HepG2 (cell line): ENCODE measurements around the gene SCFD1. TPM values are rescaled to one million over a fixed set of nuclear protein-coding genes. Genes with fewer than 3 reads are reported as not detected.
A peak's percentile ranks its signal among the peaks of the same experiment; 100 is the strongest.

Experiments
- ATAC-seq: fragments of 200-7000 bp; cut with Tn5 transposase; 3 replicates; pipeline ENCODE4 v1.9.1; 2020; ENCODE audit warnings: mild to moderate bottlenecking, moderate library complexity
- BruUV-seq: library from RNA; stranded (reverse); fragments of 400-500 nt; replicated peaks from 2 replicates; lab custom pipeline; 2021; lab: Mats Ljungman, UMichigan
- CTCF ChIA-PET: fragments of 300-600 bp; formaldehyde crosslinking; extraction: SDS; loops from one replicate; lab custom pipeline; 2021; ENCODE audit warnings: low total read pairs, inconsistent platforms, low intra/inter-chr PET ratio; lab: Yijun Ruan, JAX
- POLR2A ChIA-PET: fragments of 350-600 bp; sonication (Branson Sonifier 250); formaldehyde crosslinking; loops from one replicate; lab custom pipeline; 2020; ENCODE audit warnings: antibody characterized with exemption, inconsistent platforms; lab: Yijun Ruan, JAX
- DNase-seq: peaks from one replicate; pipeline ENCODE4 v3.0.0-alpha.2; 2015; ENCODE audit warnings: low spot score
- FAIRE-seq: peaks from 3 replicates; lab custom pipeline; 2011; peaks lifted over from hg19 to GRCh38; lab: Jason Lieb, UNC
- H2AFZ ChIP-seq: one replicate; pipeline ENCODE4 v1.6.1; 2011; ENCODE audit warnings: low read length, inconsistent platforms
- H3K27ac ChIP-seq: fragments of 300-600 bp; 3 replicates; pipeline ENCODE4 v1.8.0; 2011; ENCODE audit warnings: mixed run types, mild to moderate bottlenecking, mixed read lengths, low read length, inconsistent platforms; ENCODE audit not compliant: insufficient read depth; ENCODE audit errors: extremely low read length
- H3K27me3 ChIP-seq, 2 experiments: fragments of 200-600 bp in 1 of 2; 2 replicates in 1 of 2; 3 replicates in 1 of 2; pipeline versions ENCODE4 v1.6.0 to v1.8.0; 2011; ENCODE audit warnings: low read length in 2 of 2, mild to moderate bottlenecking in 2 of 2, moderate library complexity in 2 of 2, inconsistent platforms in 1 of 2; ENCODE audit not compliant: insufficient read depth in 2 of 2, control insufficient read depth in 1 of 2
- H3K36me3 ChIP-seq, 2 experiments: fragments of 200-600 bp in 1 of 2; replicated peaks in 1 of 2; 2 replicates in 1 of 2; 3 replicates in 1 of 2; pipeline versions ENCODE4 v1.5.1 to v1.8.0; 2011; ENCODE audit warnings: low read length in 2 of 2, inconsistent platforms in 1 of 2; ENCODE audit not compliant: insufficient read depth in 2 of 2, control insufficient read depth in 1 of 2
- H3K4me1 ChIP-seq: 2 replicates; pipeline ENCODE4 v1.5.1; 2012; ENCODE audit warnings: low read length, inconsistent platforms; ENCODE audit not compliant: insufficient read depth
- H3K4me2 ChIP-seq: 2 replicates; pipeline ENCODE4 v1.6.0; 2011; ENCODE audit warnings: low read depth, low read length, inconsistent platforms
- H3K4me3 ChIP-seq, 3 experiments: fragments of 200-600 bp in 1 of 3; sonication (generic), shearing (Covaris generic) in 1 of 3; replicated peaks in 1 of 3; 2 replicates each; pipeline ENCODE4 v1.5.1; 2011 to 2016; ENCODE audit warnings: low read length in 3 of 3, inconsistent platforms in 2 of 3, low read depth in 2 of 3, mild to moderate bottlenecking in 2 of 3, control low read depth in 1 of 3, mixed read lengths in 1 of 3; ENCODE audit not compliant: insufficient read depth in 1 of 3
- H3K79me2 ChIP-seq: one replicate; pipeline ENCODE4 v1.6.1; 2011; ENCODE audit warnings: low read length, inconsistent platforms; ENCODE audit not compliant: insufficient read depth
- H3K9ac ChIP-seq: 2 replicates; pipeline ENCODE4 v1.6.0; 2011; ENCODE audit warnings: mild to moderate bottlenecking, low read depth, low read length, inconsistent platforms; ENCODE audit not compliant: insufficient read depth
- H3K9me3 ChIP-seq: 2 replicates; pipeline ENCODE4 v1.5.1; 2012; ENCODE audit warnings: mild to moderate bottlenecking, low read length
- H4K20me1 ChIP-seq: 2 replicates; pipeline ENCODE4 v1.6.0; 2011; ENCODE audit warnings: inconsistent platforms, mild to moderate bottlenecking, low read length, moderate library complexity; ENCODE audit not compliant: insufficient read depth
- ARID2 ChIP-seq: sonication (generic); formaldehyde crosslinking; IDR thresholded peaks from 2 replicates; pipeline ENCODE4 v1.8.1; 2022; ENCODE audit warnings: mild to moderate bottlenecking, missing genetic modification reagents, borderline replicate concordance
- GPN1 ChIP-seq: sonication (generic); formaldehyde crosslinking; IDR thresholded peaks from 2 replicates; pipeline ENCODE4 v1.5.1; 2020; ENCODE audit warnings: missing genetic modification reagents, borderline replicate concordance
- MTF2 ChIP-seq: sonication (generic); formaldehyde crosslinking; IDR thresholded peaks from 2 replicates; pipeline ENCODE4 v1.5.0; 2020; ENCODE audit warnings: missing genetic modification reagents, borderline replicate concordance
- POLR2AphosphoS5 ChIP-seq: IDR thresholded peaks from 2 replicates; pipeline ENCODE4 v1.6.1; 2012; ENCODE audit warnings: low read depth, low read length
- RBM22 ChIP-seq: fragments of 200-400 bp; formaldehyde crosslinking; optimal IDR thresholded peaks from 2 replicates; pipeline ENCODE3; 2017; ENCODE audit warnings: mild to moderate bottlenecking, low read length, moderate library complexity
- ZNF564 ChIP-seq: sonication (generic); formaldehyde crosslinking; IDR thresholded peaks from 2 replicates; pipeline ENCODE4 v1.8.1; 2023; ENCODE audit warnings: mild to moderate bottlenecking, missing genetic modification reagents
- ZNF629 ChIP-seq: sonication (generic); formaldehyde crosslinking; conservative IDR thresholded peaks from 2 replicates; pipeline ENCODE4 v1.5.0; 2020; ENCODE audit warnings: missing genetic modification reagents
- ZNF816 ChIP-seq: sonication (generic); formaldehyde crosslinking; IDR thresholded peaks from 2 replicates; pipeline ENCODE4 v1.8.0; 2022; ENCODE audit warnings: missing genetic modification reagents, mild to moderate bottlenecking, borderline replicate concordance
- WGBS: methylation state at CpG from one replicate; pipeline ENCODE4 v1.1.6; 2017; ENCODE audit warnings: low lambda C conversion rate; 5-methylcytosine and 5-hydroxymethylcytosine counted together
- in situ Hi-C: cut with HindIII; loops from 2 replicates; pipeline ENCODE4 v1.10.0; 2017; ENCODE audit warnings: low pct_unique_long_range_greater_than_20kb; ENCODE audit not compliant: extremely low pct_ligation_motif_present
- intact Hi-C: fragments of 100-400 bp; cut with micrococcal nuclease; formaldehyde crosslinking; loops from one replicate; pipeline ENCODE4 v1.10.0; 2022; ENCODE audit not compliant: unreplicated experiment
- polyA plus RNA-seq, 8 experiments: library from polyadenylated mRNA; depleted of rRNA in 3 of 8; stranded (reverse) in 7 of 8; unstranded in 1 of 8; fragments of >200 nt; fragmentation: Illumina TruSeq in 4 of 8; extraction: Trizol in 4 of 8; gene quantifications; 2 replicates each; pipeline versions ENCODE4 v1.2.1 to v1.2.3, GENCODE V29; 2011 to 2016; ENCODE audit warnings: low read depth in 4 of 8, missing spikeins in 1 of 8, mixed read lengths in 1 of 8; ENCODE audit not compliant: insufficient read depth in 1 of 8
- total RNA-seq, 5 experiments: library from RNA; depleted of rRNA; stranded (reverse); fragments of >200 nt; fragmentation: Illumina TruSeq; extraction: Trizol; gene quantifications; 2 replicates each; pipeline ENCODE4 v1.2.3, GENCODE V29; 2016; ENCODE audit warnings: low read depth in 1 of 5
- TF ChIP-seq, protein P1 (sequence below): IDR thresholded peaks from 2 replicates; pipeline ENCODE4 v1.6.1; 2016; ENCODE audit warnings: missing compliant biosample characterization, missing genetic modification reagents, borderline replicate concordance
- TF ChIP-seq, protein P2 (sequence below), 2 experiments: fragments of 450-650 bp in 1 of 2; sonication (generic) in 1 of 2; formaldehyde crosslinking; IDR thresholded peaks; 2 replicates each; pipeline versions ENCODE4 v1.5.0 to v1.8.0; 2020 to 2022; ENCODE audit warnings: mild to moderate bottlenecking in 1 of 2, missing genetic modification reagents in 1 of 2
- TF ChIP-seq, protein P3 (sequence below): sonication (generic); formaldehyde crosslinking; IDR thresholded peaks from 2 replicates; pipeline ENCODE4 v1.8.1; 2023; ENCODE audit warnings: missing genetic modification reagents, mild to moderate bottlenecking, borderline replicate concordance

Gene SCFD1
- total and polyA plus RNA-seq, 2 of the 13 experiments (the other 11 are each of a cell fraction or from before 2014, with no cell fraction given) = 235 to 256 TPM

DNA sequence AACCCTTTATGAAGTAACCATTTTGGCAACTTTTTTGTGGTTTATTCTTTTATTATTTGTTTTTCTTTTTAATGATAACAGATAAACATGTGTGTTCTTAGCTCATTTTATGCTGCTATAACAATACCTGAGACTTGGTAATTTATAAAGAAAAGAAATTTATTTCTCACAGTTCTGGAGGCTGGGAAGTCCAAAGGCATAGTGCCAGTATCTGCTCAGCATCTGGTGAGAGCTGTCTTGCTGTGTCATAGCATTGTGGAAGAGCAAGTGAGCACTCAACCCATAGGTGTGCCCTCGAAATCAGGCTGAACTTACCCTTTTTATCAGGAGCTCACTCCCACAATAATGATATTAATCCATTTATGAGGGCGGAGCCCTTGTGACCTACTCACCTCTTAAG is 8.0 kb upstream of the SCFD1 start:
- H4K20me1 ChIP-seq = no peaks in the 10 kb centered on the region
- ChIA-PET POLR2A (no interaction called here), CTCF (no interaction called here)
- DNase-seq (no peak), ATAC-seq (no peak), FAIRE-seq (no peak)
- no peak overlapping the region for H3K27ac ChIP-seq
- H3K4me3 ChIP-seq = no peak overlapping the region
- 93% methylated on average over 2 of the region's 2 CpGs for WGBS
- TF ChIP-seq MTF2 (CRISPR knock-in tag) = no peak
- TF ChIP-seq ZNF564 (CRISPR knock-in tag) = peak; percentile 98
- TF ChIP-seq, protein P1, sequence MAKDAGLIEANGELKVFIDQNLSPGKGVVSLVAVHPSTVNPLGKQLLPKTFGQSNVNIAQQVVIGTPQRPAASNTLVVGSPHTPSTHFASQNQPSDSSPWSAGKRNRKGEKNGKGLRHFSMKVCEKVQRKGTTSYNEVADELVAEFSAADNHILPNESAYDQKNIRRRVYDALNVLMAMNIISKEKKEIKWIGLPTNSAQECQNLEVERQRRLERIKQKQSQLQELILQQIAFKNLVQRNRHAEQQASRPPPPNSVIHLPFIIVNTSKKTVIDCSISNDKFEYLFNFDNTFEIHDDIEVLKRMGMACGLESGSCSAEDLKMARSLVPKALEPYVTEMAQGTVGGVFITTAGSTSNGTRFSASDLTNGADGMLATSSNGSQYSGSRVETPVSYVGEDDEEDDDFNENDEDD (CRISPR knock-in tag) = no peak
- TF ChIP-seq RBM22 = peak; percentile 70
- peaks cover 9 to 52% of the 10 kb centered on the region in 2 experiments for H3K36me3 ChIP-seq
- no TSS peak for BruUV-seq
- in situ Hi-C loops (no loop called here), intact Hi-C loops (loop anchor here (10.0 kb wide), 1 partner anchor 1859 kb away; no protein-coding TSS in a partner anchor)
- H3K9ac ChIP-seq = no peak overlapping the region
- H3K4me2 ChIP-seq = no peak overlapping the region
- no peaks in the 10 kb centered on the region for H3K4me1 ChIP-seq
- no peak overlapping the region for H2AFZ ChIP-seq
- no peaks in the 10 kb centered on the region for H3K9me3 ChIP-seq
- H3K79me2 ChIP-seq = no peaks in the 10 kb centered on the region
- no peaks in the 10 kb centered on the region for H3K27me3 ChIP-seq

DNA sequence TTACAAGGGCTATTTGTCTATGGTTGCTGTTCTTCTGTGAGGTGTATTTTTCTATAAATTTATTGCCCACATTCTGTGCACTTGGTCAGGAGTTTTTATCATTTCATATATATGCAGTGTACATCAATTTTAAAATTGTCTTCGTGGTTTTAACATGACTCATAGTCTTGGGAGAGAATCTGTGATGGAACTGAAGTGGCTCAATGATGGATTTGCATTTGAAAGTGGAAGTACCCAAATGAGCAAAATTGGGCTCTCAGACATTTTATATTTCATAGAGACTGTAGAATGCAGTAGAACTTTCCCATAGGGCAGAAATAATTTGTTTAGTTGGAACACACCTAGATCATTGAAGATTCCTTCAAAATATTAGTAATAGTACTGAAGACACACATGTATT is 1.9 kb upstream of the SCFD1 start:
- H3K36me3 ChIP-seq = peaks cover 4 to 20% of the 10 kb centered on the region in 2 experiments
- FAIRE-seq (no peak), ATAC-seq (no peak), DNase-seq (no peak)
- H3K9me3 ChIP-seq = no peaks in the 10 kb centered on the region
- in situ Hi-C loops = no loop called here
- H3K4me2 ChIP-seq = no peak overlapping the region
- H3K79me2 ChIP-seq = peaks cover 33% of the 10 kb centered on the region
- no peak overlapping the region for H3K4me3 ChIP-seq
- 93% methylated on average over 1 of the region's 1 CpG for WGBS
- peaks cover 0 to 4% of the 10 kb centered on the region in 2 experiments; a peak in 2 of 5 replicates for H3K27me3 ChIP-seq
- no peak overlapping the region for H3K9ac ChIP-seq
- H3K27ac ChIP-seq = no peak overlapping the region
- BruUV-seq = no TSS peak
- TF ChIP-seq, protein P2, sequence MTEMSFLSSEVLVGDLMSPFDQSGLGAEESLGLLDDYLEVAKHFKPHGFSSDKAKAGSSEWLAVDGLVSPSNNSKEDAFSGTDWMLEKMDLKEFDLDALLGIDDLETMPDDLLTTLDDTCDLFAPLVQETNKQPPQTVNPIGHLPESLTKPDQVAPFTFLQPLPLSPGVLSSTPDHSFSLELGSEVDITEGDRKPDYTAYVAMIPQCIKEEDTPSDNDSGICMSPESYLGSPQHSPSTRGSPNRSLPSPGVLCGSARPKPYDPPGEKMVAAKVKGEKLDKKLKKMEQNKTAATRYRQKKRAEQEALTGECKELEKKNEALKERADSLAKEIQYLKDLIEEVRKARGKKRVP (CRISPR knock-in tag; IDR thresholded peaks at IDR 0.05) = 0 out of 4 replicates have a peak, but pooled peaks of 1 of the 2 experiments have one; percentile 15
- TF ChIP-seq ZNF816 (0 out of 2 replicates have a peak, but pooled peaks have one; percentile 32), ZNF629 (CRISPR knock-in tag) (no peak), GPN1 (CRISPR knock-in tag) (no peak), POLR2AphosphoS5 (peak; percentile 18; the same call in 1 of the 2 replicates), ARID2 (CRISPR knock-in tag) (0 out of 2 replicates have a peak, but pooled peaks have one; percentile 28)
- TF ChIP-seq, protein P3, sequence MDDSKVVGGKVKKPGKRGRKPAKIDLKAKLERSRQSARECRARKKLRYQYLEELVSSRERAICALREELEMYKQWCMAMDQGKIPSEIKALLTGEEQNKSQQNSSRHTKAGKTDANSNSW = no peak
- CTCF ChIA-PET = no interaction called here
- no peak overlapping the region for H2AFZ ChIP-seq
- peaks cover 25% of the 10 kb centered on the region for H3K4me1 ChIP-seq
- POLR2A ChIA-PET = no interaction called here
- intact Hi-C loops = loop anchor here (5.0 kb wide), 2 partner anchors 72 to 1582 kb away; partner anchors contain the start of genes RNU6-7 and RNU6-8
- H4K20me1 ChIP-seq = peaks cover 13% of the 10 kb centered on the region
